ENCODE data around the gene CBFA2T3.

The CBFA2T3 gene

DNA sequence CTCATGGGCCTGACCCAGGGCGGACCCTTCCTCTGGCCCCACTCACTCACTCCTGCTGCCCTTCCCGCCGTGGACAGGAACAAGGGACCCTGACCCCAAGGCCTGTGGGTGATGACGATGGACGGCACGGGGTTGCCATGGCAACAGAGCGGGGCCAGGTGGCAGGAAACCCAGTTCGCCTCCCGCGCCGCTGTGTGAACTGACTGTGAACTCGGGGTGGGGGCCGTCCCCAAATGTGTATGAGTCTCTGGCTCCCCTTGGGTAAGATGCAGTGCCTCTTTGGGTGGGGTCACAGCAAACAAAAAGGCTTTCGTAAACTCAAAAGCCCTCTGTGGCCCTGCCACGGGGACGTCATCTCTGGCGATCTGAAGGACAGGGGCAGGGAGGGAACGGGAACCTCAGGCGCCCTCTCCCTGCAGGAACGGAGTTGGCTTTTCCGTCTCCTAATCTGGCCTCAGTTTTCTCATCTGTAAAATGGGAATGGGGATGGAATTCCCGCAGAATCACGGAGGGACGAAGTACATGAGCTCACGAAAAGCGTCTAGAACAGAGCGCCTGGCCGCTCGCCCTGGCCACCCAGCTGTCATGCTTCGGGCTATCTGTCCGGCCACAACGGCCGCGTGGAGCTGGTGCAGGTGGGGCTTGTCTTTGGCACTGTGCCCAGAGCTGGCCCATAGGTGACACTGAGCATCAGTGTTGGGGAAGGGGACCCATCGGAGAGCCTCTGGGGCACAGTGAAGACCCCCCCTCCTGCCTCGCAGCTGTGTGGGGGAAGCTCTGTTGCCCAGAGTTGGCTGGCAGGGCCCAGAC, 65.7 kb downstream of the CBFA2T3 start:
- in situ Hi-C loops (cut with MboI; ENCODE audit: low sequenced_read_pairs) = no loop called here

DNA sequence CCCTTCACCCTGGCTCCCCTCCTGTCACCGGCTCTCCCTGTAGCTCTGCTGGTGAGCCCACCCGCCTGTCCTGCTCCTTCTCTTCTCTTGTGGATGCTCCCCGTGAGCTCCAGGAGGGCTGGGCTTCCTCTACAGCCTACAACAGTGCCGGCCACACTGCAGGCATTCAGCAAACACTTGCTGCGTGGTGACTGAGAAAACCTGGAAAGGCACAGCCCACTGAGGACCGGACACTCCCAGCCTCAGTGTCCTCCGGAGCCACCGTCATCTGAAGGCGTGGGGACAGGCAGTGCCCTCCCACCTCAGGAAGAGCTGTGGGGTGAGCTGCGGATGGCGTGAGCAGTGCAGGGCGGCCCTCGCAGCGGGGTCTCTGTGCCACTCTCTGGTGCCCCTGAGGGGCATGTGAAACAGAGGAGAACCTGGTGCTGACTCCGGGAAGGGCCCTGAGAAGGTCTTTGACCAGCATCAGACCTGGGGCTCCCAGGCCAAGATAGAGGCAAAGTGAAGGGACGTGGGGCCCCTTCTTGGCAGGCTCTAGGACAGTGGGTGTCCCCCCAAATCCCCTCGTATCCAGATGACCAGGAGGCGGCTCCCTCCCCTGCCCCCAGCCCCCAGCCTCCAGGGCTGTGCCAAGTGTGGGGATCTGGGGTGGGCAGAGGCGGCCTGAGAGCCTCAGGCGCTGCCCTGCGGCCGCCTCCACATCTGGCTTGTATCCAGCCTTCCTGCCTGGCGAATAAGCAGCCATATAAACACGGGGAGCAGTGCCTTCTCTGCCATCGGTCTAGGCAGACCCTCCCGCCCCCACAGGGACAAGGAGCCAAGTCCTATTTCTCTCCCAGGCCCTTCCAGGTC, 66.5 kb downstream of the CBFA2T3 start:
- in situ Hi-C loops (cut with MboI; ENCODE audit: low sequenced_read_pairs) = no loop called here

DNA sequence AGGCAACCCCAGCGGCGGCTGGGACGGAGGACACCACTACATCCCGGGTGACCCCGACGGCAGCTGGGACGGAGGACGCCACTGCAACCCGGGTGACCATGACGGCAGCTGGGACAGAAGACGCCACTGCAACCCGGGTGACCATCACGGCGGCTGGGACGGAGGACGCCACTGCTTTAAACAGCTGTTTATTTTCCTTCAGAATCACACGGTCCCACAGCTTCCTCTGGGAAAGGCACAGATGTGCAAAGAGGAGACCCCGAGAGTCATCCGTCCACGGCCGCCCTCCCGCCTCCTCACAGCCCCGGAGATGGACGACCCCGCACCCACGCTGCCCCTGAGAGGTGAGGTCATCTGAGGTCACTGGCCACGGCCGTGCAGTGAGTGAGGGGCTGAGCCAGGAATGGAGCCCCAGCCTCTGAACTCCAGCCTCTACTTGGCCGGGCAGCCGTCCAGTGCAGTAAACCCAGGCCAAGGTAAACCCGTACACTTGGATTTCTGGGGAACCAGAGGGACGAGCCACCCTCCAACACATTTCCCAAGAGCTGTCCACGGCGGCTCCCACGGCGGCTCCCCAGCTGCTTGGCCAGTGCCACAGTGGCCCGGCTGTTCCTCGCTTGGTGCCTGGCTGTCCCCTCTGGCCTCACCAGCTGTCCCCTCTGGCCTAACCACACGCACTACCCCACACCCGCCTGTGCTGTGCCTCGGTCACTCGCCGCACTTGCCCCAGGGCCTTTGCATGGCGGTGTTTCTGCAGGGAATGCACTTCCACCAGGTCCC, 67.4 kb downstream of the CBFA2T3 start:
- in situ Hi-C loops (cut with MboI; ENCODE audit: low sequenced_read_pairs) = no loop called here

DNA sequence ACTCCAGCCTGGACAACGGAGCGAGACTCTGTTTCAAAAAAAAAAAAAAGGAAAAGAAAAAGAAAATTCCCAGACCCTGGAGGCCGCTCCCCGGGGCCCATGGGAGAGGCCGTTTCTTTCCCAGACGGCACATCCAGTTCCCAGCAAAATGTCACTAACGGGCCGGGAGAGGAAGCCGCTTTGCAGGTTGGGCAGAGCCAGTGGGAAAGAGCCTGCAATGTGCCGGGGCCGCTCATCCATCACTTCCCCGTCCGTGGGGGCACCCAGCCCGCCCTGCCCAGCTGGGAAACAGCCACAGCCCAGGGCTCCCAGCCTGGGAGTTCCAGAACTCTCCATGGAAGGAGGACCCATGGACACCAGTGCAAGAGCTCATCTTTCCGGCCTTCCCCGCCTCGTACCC, 68.7 kb downstream of the CBFA2T3 start:
- in situ Hi-C loops (cut with MboI; ENCODE audit: low sequenced_read_pairs) = no loop called here

DNA sequence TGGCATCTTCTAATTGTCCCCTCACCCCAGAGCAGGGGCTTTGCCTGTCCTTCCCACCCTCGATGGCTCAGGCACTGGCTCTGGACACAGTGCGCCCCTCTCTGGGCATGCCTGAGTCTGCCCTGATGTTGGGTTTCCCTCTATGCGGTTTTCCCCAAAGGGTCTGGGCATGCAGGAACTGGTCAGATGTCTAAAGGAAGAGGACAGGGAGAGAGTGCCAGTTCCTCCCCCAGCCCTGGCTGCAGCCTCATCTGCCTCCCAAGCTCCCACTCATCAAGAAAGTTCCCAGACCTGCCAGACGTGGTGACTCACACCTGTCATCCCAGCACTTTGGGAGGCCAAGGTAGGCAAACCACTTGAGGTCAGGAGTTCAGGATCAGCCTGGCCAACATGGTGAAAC, 69.2 kb downstream of the CBFA2T3 start:
- in situ Hi-C loops (cut with MboI; ENCODE audit: low sequenced_read_pairs) = no loop called here

DNA sequence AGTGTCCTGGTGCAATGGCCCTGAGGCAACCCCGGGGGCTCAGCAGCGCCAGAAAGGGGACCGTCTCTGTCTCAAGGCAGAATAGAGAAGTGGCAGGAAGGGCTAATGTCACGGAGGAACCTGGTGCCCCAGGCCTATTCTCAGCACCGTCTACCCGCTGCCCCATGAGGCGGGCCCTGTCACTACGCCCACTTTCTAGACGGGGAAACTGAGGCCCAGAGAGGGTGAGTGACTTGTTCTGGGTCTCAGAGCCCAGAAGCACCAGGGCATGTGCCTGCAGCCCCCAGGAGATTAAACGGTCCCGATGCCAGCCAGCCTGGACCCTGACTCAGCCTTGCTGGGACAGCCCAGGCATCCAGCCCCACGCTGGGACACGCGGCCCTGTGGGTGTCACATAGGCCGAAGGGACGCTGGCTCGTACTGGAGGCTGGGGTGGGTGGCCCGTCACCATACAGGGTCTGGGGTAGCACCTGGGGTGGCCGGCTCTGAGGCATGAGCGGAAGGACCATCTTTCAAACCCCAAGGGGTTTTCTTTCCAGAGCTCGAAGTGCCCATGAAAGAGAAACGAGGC, 70.4 kb downstream of the CBFA2T3 start:
- in situ Hi-C loops (cut with MboI; ENCODE audit: low sequenced_read_pairs) = no loop called here

DNA sequence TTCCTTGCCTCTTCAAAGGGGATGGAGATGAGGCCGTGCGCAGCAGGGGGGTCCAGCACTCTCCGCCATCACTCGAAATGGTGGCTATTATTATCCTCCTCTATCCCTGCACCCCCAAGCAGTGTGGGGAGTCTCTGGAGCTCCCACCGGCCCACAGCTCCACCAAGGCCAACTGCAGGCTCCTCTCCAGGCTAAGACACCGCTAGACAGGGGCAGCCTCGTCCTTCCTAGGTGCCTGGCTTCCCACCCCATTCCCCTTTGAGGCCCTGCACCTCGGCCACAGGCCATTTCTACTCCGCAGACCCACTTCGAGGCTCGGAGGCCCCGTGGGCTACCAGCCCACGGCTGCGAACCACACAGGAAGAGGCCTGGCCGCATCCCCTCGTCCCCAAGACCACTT, 71.0 kb downstream of the CBFA2T3 start:
- in situ Hi-C loops (cut with MboI; ENCODE audit: low sequenced_read_pairs) = no loop called here

DNA sequence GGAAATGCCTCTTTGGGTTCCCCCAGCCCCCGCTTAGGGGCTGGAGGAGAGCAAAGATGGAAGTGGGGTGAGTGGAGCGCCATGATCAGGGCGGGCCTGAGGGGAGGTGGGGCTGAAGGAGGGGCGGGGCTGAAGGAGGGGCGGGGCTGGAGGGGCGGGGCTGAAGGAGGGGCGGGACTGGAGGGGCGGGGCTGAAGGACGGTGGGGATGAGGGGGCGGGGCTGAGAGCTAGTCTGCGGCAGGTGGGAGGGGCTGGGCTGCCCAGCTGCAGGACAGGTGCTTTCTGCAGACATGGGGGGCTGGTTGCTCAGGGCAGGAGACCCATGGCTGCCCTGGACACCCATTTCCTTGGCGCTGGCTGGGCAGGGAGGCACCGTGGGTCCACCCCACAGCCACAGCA, 71.4 kb downstream of the CBFA2T3 start:
- in situ Hi-C loops (cut with MboI; ENCODE audit: low sequenced_read_pairs) = no loop called here

DNA sequence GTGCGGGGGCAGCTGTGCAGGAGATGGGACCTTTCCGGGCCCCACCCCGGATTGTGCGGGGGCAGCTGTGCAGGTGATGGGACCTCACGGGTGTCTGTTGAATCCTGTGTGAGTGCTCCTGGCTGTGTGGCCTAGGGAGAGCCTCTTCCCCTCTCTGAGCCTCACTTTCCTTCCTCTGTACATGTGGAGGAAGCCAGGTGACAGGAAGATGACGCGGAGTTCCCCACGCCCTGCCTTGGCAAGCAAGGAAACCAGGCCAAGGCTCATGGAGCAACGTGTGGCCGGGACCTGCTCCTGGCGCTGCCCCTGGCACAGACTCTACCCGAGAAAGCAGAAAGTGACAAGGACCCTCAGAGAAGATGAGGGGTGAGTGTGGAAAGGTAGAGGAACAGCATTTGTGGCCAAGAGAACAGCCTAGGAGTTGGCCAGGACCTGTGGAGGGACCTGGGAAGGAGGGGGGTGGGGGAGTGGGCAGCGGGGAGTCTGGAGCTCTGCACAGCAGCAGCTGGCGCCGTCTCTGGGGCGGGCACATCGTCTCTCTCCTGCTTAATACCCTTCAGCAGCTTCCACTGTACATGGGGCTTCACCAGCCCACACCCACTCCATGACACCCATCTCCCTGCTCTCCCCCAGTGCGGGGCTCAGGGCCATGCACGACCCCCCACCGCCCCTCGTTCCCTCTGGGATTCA, 72.2 kb downstream of the CBFA2T3 start:
- in situ Hi-C loops (cut with MboI; ENCODE audit: low sequenced_read_pairs) = no loop called here

DNA sequence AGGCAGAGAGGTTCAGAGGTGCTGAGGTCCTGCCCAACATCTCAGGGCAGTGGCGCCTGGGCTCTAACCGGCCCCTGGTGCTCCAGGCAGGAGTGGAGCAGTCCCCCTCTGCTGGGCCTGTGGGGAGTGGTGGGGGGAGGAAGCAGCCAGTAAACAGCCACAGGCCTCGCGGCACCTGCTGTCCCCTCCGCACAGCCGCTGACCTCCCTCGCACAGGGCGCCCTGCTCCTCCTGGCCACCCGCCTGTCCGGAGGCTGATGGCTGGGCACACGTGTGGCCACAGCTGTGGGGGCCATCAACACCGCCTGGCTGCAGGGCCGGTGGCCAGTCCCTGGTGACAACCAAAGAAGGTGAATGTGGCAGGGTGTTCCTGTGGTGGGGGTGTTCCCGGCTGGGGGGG, 73.7 kb downstream of the CBFA2T3 start:
- in situ Hi-C loops (cut with MboI; ENCODE audit: low sequenced_read_pairs) = no loop called here

DNA sequence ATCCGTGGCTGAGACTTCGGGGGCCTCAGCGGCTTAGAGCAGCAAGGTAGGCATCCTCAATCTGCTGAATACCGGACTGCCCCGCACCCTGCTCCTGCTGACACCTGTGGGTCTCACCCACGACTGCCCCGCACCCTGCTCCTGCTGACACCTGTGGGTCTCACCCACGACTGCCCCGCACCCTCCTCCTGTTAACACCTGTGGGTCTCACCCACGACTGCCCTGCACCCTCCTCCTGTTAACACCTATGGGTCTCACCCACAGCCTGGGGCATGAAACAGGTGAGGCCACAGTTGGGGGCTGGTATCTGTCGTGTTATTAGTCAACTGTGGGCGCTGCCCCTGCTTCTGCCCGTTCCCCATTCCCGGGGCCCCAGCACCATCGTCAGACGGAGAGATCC, 74.3 kb downstream of the CBFA2T3 start:
- in situ Hi-C loops (cut with MboI; ENCODE audit: low sequenced_read_pairs) = no loop called here

DNA sequence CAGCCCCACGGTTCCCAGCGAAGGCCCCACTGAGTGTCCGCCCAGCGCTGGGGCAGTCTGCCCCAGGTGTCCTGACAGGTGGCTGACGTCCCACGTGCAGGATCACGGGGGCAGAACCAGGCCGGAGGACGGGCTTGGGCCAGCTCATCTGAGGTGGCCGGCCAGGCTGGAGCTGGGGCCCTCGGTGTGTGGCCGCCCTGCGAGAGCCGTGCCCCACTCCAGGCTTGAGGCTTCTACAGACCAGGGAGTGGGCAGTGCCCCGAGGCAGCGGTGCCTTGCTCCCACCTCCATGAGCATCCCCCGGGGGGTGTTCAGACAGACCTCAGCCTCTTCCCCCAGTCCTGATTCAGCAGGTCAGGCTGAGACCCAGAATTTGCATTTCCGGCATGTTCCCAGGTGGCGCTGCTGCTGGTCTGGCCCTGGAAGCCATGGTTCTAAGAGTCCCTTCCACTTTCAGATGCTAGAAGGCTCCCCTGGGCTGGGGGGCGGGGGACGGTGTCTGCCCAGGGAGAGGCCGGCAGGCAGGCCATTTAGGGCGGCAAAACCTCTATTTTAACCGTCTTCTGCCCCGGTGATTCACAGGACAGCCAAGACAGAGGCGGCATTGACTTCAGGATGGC, 75.2 kb downstream of the CBFA2T3 start:
- in situ Hi-C loops (cut with MboI; ENCODE audit: low sequenced_read_pairs) = no loop called here

DNA sequence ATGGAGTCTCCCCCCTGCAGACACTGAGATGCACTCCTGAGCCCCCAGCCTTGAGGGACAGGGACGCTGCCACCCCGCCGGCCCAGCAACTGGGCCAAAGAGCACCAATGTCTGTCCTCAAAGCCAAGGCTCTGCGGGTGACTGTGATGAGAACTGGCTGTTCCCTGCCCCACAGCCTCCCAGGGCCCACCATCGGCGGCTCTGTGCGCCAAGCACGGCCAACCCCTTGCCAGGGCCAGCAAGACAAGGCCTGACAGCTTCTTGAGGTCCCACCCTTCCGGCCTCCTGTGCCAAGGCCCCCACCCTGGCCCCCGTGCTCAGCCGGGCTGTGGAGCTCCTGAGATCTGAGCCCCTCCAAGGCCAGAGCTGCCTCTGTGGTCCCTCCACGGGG, 76.3 kb downstream of the CBFA2T3 start:
- in situ Hi-C loops (cut with MboI; ENCODE audit: low sequenced_read_pairs) = no loop called here

DNA sequence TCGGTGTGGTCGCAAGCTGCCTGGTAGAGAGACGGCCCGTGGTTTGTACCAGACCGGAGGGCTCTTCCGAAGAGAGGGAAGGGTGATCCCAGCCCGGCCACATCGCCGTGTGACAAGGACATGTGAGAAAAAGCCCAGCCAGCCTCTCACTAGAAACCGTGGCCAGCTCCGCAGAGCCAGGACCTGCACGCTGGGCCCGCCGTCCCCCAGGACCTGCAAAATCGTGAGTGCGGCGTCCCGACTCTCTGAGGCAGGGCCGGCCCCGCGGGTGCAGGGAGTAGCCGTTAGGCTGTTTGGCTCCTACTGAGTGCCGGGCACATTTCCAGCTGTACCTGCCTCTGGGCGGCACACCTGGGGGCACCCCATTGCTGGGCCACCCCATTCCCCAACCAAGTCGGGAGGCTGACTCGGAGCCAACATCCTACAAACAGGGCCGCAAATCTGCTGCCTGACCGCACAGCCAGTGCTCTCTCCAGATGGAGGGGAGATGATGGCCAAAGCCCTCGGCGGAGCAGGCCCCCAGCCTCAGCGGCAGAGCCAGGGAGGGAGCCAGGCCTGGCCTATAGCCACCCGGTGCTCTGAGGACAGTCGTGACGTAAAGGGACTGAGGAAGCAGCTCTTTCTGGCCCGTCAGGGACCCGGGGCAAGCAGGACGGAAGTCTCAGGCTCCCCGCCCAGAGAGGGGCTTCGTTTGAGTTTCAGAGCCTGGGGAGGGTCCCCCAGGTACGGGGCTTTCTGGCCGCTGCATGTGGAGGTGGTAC, 76.9 kb downstream of the CBFA2T3 start:
- in situ Hi-C loops (cut with MboI; ENCODE audit: low sequenced_read_pairs) = no loop called here

DNA sequence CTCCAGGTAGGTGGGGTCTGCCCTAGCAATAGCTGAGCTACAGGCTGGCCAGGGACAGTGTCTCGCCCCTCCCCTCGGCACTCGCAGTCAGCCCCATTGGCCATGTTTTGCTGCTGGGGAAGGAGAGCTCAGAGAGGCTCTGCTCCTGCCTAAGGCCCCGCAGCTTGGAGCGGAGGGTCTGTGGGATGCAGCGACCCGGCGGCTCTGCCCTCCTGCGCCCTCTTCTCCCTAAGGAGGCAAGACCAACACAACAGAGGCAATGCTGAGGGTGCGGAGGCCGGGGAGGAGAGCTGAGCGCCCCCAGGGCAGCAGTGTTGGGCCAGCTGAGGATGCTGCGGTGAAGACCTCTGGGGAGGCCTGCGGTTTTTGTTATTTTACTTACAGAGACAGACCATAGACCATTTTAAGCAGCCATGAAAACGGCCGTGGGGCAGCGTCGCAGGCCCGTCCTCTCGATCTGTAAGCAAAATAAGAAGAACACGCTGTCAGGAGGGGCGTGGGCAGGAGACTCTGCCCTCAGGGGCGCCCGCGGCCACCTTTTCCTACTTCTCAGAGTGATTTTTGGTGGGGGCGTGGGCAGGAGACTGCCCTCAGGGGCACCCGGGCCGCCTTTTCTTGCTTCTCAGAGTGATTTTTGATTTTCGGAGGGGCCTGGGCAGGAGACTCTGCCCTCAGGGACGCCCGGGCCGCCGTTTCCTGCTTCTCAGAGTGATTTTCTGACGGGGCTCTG, 79.1 kb downstream of the CBFA2T3 start:
- in situ Hi-C loops (cut with MboI; ENCODE audit: low sequenced_read_pairs) = no loop called here

DNA sequence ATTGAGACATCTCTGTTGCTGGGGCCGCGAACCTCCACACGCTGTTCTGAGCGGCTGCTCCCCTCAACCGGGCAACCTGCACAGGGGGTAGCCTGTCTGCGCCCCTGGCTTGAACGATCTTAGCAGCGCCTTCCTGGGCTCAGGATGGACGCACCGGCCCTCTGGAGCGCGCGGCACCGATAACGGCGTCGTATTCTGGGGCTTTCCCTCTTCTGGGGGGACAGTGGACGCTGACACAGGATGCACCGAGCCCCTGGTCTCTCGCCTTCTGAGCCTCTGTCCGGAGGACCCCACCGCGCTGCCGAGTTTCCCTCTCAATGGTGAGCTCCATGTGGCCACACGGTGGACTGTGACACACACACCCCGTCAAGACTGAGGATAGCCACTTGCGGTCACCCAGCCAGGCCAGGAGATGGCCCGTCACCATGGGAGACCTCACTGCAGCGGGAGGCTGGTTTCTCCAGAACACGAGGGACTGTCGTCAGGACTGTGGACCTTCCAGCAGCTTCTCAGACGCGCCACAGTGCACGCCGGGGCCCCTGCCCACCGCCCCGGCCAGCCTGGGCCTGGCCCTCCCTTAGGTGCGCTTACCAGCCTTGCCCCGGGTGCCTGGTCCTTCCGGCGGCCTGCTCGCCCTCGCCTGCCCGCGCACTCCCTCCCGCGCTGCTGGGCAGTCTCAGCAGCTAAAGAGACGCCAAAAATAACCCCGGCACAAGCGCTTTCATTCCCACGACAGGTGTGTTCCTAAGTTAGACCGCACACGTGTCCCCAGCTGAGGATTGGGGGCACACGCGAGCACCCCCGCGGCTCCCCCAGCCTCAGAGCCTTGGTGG, 80.6 kb downstream of the CBFA2T3 start:
- in situ Hi-C loops (cut with MboI; ENCODE audit: low sequenced_read_pairs) = no loop called here

DNA sequence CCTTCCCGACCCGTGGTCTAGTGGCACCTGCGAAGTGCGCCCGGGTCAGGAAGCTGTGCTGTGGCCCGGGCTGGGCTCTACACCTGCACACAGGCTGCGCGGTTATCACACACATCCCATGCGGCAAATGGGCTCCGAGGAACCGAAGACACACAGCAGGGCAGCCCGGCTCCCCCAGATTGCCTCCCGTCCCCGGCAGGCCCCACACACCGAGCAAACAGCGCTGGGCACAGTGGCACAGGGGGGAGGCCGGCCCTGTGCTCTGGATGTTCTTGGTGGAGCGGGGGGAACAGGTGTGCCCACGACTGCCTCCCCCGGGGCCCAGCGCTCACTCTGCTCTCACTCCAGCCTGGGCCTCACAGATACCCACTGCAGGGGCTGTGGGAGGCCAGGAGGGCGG, 81.7 kb downstream of the CBFA2T3 start:
- in situ Hi-C loops (cut with MboI; ENCODE audit: low sequenced_read_pairs) = no loop called here
